Type B pancreatic cell (in vitro differentiated cells): ENCODE data around the gene CDK19. TPM values are rescaled to one million over a fixed set of nuclear protein-coding genes. Genes with fewer than 3 reads are reported as not detected.
"Not testable (repeated sequence)": the region's sequence is repeated elsewhere in the genome, so short reads cannot be mapped to it uniquely, and the experiment has no call there.

Source experiments
- DNase-seq: peaks from one replicate; pipeline ENCODE4 v3.0.0; 2021; ENCODE audit warnings: mixed read lengths; ENCODE audit not compliant: unreplicated experiment; ENCODE audit errors: extremely low spot score
- H3K27ac Mint-ChIP-seq: 2 replicates; pipeline ENCODE4 v1.8.0; 2021; ENCODE audit warnings: mild to moderate bottlenecking, mixed read lengths
- H3K27me3 Mint-ChIP-seq: 2 replicates; pipeline ENCODE4 v1.8.0; 2021; ENCODE audit warnings: mixed read lengths
- H3K36me3 Mint-ChIP-seq: 2 replicates; pipeline ENCODE4 v1.8.0; 2021; ENCODE audit warnings: mixed read lengths
- H3K4me1 Mint-ChIP-seq: one replicate; pipeline ENCODE4 v1.8.0; 2021; ENCODE audit warnings: mixed read lengths; ENCODE audit not compliant: unreplicated experiment
- H3K4me3 Mint-ChIP-seq: 2 replicates; pipeline ENCODE4 v1.8.0; 2021; ENCODE audit warnings: mild to moderate bottlenecking, mixed read lengths
- H3K9me3 Mint-ChIP-seq: 2 replicates; pipeline ENCODE4 v1.8.0; 2021; ENCODE audit warnings: mixed read lengths
- CTCF ChIP-seq: fragments of 200-600 bp; sonication (generic); conservative IDR thresholded peaks from 2 replicates; pipeline ENCODE4 v1.5.0; 2021; ENCODE audit warnings: antibody characterized with exemption, mild to moderate bottlenecking
- total RNA-seq: library from RNA; stranded (reverse); gene quantifications from 2 replicates; pipeline ENCODE4 v1.2.1, GENCODE V29; 2021; ENCODE audit warnings: low replicate concordance

The CDK19 gene
- total RNA-seq, 1 donor from 2014 or later: 27.2 TPM

- Mint-ChIP-seq H3K27me3 (no peaks in the 10 kb centered on the region), H3K27ac (no peak overlapping the region), H3K36me3 (no peaks in the 10 kb centered on the region), H3K9me3 (no peaks in the 10 kb centered on the region), H3K4me1 (no peaks in the 10 kb centered on the region), H3K4me3 (no peak overlapping the region)
- DNase-seq: no peak
- TF ChIP-seq CTCF: no peak
Measured at GRCh38 chr6:110856296-110856695, 41.0 kb upstream of the CDK19 start.

GRCh38 chr6:110853754-110854477 lies 38.6 kb upstream of the CDK19 start:
- Mint-ChIP-seq H3K36me3 (no peaks in the 10 kb centered on the region), H3K4me1 (no peaks in the 10 kb centered on the region), H3K27me3 (no peaks in the 10 kb centered on the region), H3K27ac (peak overlapping the region; percentile 30), H3K9me3 (no peaks in the 10 kb centered on the region), H3K4me3 (no peak overlapping the region)
- TF ChIP-seq CTCF: no peak
- no peak for DNase-seq

- H3K27ac Mint-ChIP-seq: no peak overlapping the region
- no peak overlapping the region for H3K4me3 Mint-ChIP-seq
- H3K36me3 Mint-ChIP-seq: no peaks in the 10 kb centered on the region
- no peaks in the 10 kb centered on the region for H3K4me1 Mint-ChIP-seq
- DNase-seq: no peak
- no peak for TF ChIP-seq CTCF
- H3K9me3 Mint-ChIP-seq: no peaks in the 10 kb centered on the region
- H3K27me3 Mint-ChIP-seq: peaks cover 2% of the 10 kb centered on the region
Measured at GRCh38 chr6:110852773-110853172, 37.5 kb upstream of the CDK19 start.

GRCh38 chr6:110849781-110850180 lies 34.5 kb upstream of the CDK19 start:
- no peaks in the 10 kb centered on the region for H3K9me3 Mint-ChIP-seq
- no peak overlapping the region for H3K4me3 Mint-ChIP-seq
- no peaks in the 10 kb centered on the region for H3K36me3 Mint-ChIP-seq
- no peak for DNase-seq
- no peaks in the 10 kb centered on the region for H3K4me1 Mint-ChIP-seq
- H3K27ac Mint-ChIP-seq: no peak overlapping the region
- no peak for TF ChIP-seq CTCF
- H3K27me3 Mint-ChIP-seq: peaks cover 2% of the 10 kb centered on the region

- DNase-seq: no peak
- no peak overlapping the region for H3K27ac Mint-ChIP-seq
- H3K4me3 Mint-ChIP-seq: no peak overlapping the region
- no peaks in the 10 kb centered on the region for H3K9me3 Mint-ChIP-seq
- H3K27me3 Mint-ChIP-seq: no peaks in the 10 kb centered on the region
- no peaks in the 10 kb centered on the region for H3K36me3 Mint-ChIP-seq
- H3K4me1 Mint-ChIP-seq: no peaks in the 10 kb centered on the region
- TF ChIP-seq CTCF: no peak
Measured at GRCh38 chr6:110841266-110841665, 26.0 kb upstream of the CDK19 start.

GRCh38 chr6:110835751-110836150 lies 20.5 kb upstream of the CDK19 start:
- H3K27me3 Mint-ChIP-seq, H3K27ac Mint-ChIP-seq, H3K9me3 Mint-ChIP-seq, DNase-seq, H3K4me1 Mint-ChIP-seq, H3K4me3 Mint-ChIP-seq, H3K36me3 Mint-ChIP-seq: not testable (repeated sequence)
